GM19468 (cell line): ENCODE measurements around the gene SDF4.

ENCODE experiments used
- ATAC-seq: cut with Tn5 transposase; IDR thresholded peaks from one replicate; pipeline ENCODE4 v1.9.1; 2021; ENCODE audit warnings: mild to moderate bottlenecking, moderate library complexity, moderate number of reproducible peaks; ENCODE audit not compliant: unreplicated experiment; ENCODE audit errors: extremely low read depth

Gene SDF4

GRCh38 chr1:1171546-1172340, 60.1 kb downstream of the SDF4 start:
- no peak for ATAC-seq

GRCh38 chr1:1171161-1171545, 60.6 kb downstream of the SDF4 start:
- ATAC-seq = no peak

DNA sequence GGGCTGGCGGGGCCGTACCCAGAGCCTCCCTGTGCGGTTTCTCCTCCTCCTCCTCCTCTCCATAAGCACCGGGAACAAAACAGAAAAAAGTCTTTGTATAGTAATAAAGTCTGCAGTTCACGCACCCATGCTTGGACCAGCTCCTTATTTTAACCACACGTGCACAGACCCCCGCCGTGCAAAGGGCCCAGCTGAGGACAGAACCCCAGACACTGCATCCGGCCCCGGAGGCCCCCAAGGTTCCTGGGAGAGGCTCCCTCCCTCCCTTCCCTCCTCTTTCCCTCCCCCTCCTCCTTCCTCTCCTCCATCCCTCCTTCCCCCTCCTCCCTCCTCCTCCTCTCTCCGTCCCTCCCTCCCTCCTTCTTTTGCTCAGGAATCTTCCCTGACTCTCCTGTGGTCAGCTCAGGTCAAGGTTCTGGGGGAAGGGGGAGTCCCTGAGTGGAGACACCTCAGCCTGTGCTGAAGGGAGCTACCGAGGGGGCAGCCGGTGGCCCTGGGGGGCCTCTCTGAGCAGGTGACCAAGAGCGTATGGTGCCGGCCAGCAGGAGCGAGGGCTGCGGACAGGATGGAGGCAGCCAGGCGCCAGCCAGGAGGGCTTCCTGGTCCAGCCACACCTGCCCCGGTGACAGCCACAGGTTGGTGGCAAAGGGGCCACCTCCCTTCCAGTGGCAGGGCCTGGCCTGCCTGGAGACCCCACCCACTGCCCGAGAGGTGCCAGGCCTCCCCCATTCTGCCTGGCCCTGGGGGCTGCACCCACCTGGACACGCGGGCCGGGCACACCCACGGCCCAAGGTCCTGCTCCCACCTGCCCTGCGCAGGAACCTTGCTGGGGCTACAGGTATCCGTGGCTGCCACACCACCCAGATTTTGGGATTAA, 61.3 kb downstream of the SDF4 start:
- no peak for ATAC-seq

DNA sequence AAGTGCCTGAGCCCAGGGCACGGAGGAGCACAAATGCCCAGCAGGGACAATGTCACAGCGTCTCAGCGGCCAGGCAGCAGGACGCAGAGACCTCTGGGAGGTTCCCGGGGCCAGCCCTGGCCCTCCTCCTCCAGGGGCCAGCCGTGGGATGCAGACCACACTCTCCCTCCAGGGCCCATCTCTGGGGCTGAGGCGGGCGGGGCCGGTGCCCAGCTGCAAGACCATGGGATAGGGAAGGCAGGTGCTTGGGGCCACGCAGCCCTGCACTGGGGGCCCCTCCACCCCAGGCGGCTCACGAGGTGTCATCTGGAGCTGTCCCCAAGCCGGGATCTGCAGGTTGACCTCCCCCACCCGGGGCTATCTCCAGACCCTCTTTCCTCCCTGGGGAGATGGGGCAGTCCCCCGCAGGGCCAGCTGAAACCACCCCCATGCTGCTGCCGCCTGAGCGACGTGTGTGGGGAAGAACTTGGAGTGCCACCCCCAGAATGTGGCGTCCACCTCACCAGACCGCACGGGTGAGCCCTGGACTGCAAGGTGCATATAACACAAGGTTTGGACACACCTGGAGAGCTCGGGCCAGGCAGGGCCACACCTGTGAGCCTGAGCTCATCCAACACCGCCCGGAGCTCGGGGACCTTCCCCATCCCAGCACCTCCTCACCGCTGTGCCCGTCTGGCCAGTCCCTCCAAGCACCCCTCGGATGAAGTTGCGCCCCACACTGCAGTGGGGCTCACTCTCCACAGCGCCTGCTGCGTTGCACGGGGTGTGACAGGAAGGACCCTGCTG, 62.2 kb downstream of the SDF4 start:
- no peak for ATAC-seq

- no peak for ATAC-seq
Measured at GRCh38 chr1:1168451-1169411, 63.1 kb downstream of the SDF4 start.

DNA sequence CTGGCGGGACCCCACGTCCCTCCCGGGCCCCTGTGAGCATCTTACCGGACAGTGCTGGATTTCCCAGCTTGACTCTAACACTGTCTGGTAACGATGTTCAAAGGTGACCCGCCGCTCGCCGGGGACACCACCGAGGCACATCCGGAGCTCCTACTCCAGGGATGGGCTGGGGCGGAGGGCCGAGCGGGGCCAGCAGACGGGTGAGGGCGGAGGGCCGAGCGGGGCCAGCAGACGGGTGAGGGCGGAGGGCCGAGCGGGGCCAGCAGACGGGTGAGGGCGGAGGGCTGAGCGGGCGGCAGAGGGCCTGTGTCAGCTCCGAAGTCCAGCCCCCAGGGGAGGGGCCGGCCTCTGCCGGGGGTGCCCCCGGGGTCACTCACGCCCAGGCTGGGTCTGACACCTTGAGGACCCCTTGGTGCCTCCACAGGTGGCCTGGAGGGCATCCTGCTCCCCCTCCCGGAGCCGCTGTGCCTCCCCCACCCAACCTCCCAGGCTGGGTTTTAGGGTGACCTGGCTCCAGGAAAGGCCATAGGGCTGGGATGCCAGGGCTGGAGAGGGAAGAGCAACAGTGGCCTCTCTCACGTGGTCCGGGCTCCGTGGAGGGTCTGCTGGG, 63.9 kb downstream of the SDF4 start:
- no peak for ATAC-seq

GRCh38 chr1:1167398-1167821, 64.4 kb downstream of the SDF4 start:
- ATAC-seq = no peak
